ENCODE results near the gene RAB4A. TPM values are rescaled to one million over a fixed set of nuclear protein-coding genes. Genes with fewer than 3 reads are reported as not detected.

RAB4A gene
- total RNA-seq, 1 experiment from 2014 or later, result 66.7 TPM

- Histone ChIP-seq H3T11ph (ENCODE audit: low read length) (no peak overlapping the region), H2AK5ac (ENCODE audit: insufficient read length, low read length) (no peak overlapping the region), H3K23ac (ENCODE audit: insufficient read length, low read depth, low read length) (no peak overlapping the region), H3K56ac (ENCODE audit: insufficient read length, low read depth, low read length) (no peak overlapping the region), H4K91ac (ENCODE audit: insufficient read length, low read depth, low read length) (no peak overlapping the region), H2BK20ac (ENCODE audit: low read depth, low read length, poor library complexity, severe bottlenecking) (no peak overlapping the region), H3K79me2 (ENCODE audit: insufficient read depth, low read length) (peaks cover 21% of the 10 kb centered on the region; the same call in 1 of the 2 replicates), H3K4me1 (ENCODE audit: insufficient read depth, low read length) (peaks cover 7% of the 10 kb centered on the region; the same call in 1 of the 2 replicates), H3K27me3 (ENCODE audit: insufficient read depth, low read length) (no peaks in the 10 kb centered on the region), H3K9me3 (ENCODE audit: control insufficient read depth, low read depth, low read length) (no peaks in the 10 kb centered on the region), H3K23me2 (ENCODE audit: insufficient read length, low read depth, low read length, poor library complexity, severe bottlenecking) (peaks cover 15% of the 10 kb centered on the region), H3K9ac (ENCODE audit: extremely low read depth, insufficient read length, low read length) (no peak overlapping the region), H2BK5ac (ENCODE audit: insufficient read length, low read length) (no peak overlapping the region), H2BK15ac (ENCODE audit: low read depth, low read length) (no peak overlapping the region), H3K18ac (ENCODE audit: insufficient read length, low read depth, low read length) (no peak overlapping the region), H3K4ac (ENCODE audit: low read depth, low read length) (no peak overlapping the region), H3K14ac (ENCODE audit: insufficient read depth, low read length) (no peak overlapping the region), H2BK12ac (ENCODE audit: insufficient read length, low read depth, low read length) (no peak overlapping the region), H4K20me1 (ENCODE audit: control insufficient read depth, insufficient read depth, insufficient read length) (no peaks in the 10 kb centered on the region), H3K4me2 (ENCODE audit: insufficient read depth, insufficient read length, low read length) (no peak overlapping the region), H2AFZ (ENCODE audit: low read length) (no peak overlapping the region), H4K8ac (replicated peaks; ENCODE audit: insufficient read length, low read depth, low read length) (no peak overlapping the region), H2BK120ac (ENCODE audit: low read depth, low read length, poor library complexity, severe bottlenecking) (no peak overlapping the region), H3K27ac (ENCODE audit: insufficient read length, low read depth, low read length) (no peak overlapping the region), H4K5ac (ENCODE audit: insufficient read length, low read depth, low read length) (no peak overlapping the region), H3K79me1 (ENCODE audit: insufficient read depth, low read depth, low read length, poor library complexity, severe bottlenecking) (peaks cover 9% of the 10 kb centered on the region)
- WGBS (ENCODE audit: extremely low coverage, insufficient read length, low lambda C conversion rate), result no CpG with 5 or more reads among the region's 2 CpGs
- Mint-ChIP-seq H3K9me3 (peaks cover 2 to 4% of the 10 kb centered on the region in 2 experiments; a peak in 2 of 5 replicates), H3K27ac (no peak overlapping the region), H3K4me1 (peaks cover 28 to 35% of the 10 kb centered on the region in 2 experiments), H3K36me3 (ENCODE audit: insufficient read depth in 1 of 3, low read depth in 3 of 3) (peaks cover 0 to 2% (median 0%) of the 10 kb centered on the region in 3 experiments; a peak in 4 of 7 replicates), H3K27me3 (ENCODE audit: low read depth) (peaks cover 7% of the 10 kb centered on the region), H3K4me3 (no peak overlapping the region)
- DNase-seq, result no peak
- TF ChIP-seq, protein P1, sequence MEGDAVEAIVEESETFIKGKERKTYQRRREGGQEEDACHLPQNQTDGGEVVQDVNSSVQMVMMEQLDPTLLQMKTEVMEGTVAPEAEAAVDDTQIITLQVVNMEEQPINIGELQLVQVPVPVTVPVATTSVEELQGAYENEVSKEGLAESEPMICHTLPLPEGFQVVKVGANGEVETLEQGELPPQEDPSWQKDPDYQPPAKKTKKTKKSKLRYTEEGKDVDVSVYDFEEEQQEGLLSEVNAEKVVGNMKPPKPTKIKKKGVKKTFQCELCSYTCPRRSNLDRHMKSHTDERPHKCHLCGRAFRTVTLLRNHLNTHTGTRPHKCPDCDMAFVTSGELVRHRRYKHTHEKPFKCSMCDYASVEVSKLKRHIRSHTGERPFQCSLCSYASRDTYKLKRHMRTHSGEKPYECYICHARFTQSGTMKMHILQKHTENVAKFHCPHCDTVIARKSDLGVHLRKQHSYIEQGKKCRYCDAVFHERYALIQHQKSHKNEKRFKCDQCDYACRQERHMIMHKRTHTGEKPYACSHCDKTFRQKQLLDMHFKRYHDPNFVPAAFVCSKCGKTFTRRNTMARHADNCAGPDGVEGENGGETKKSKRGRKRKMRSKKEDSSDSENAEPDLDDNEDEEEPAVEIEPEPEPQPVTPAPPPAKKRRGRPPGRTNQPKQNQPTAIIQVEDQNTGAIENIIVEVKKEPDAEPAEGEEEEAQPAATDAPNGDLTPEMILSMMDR (conservative IDR thresholded peaks at IDR 0.05), result no peak
Observed at GRCh38 chr1:229275005-229275404, 4.1 kb downstream of the RAB4A start.
